GM19351 (cell line): Measurements from ENCODE around the gene LRP3.
"Not testable (repeated sequence)": the region's sequence is repeated elsewhere in the genome, so short reads cannot be mapped to it uniquely, and the experiment has no call there.

ENCODE experiments used
- ATAC-seq: cut with Tn5 transposase; IDR thresholded peaks from one replicate; pipeline ENCODE4 v1.9.1; 2021; ENCODE audit warnings: mild to moderate bottlenecking, moderate library complexity; ENCODE audit not compliant: unreplicated experiment

LRP3 gene

GRCh38 chr19:33175886-33176669 is 18.1 kb upstream of the LRP3 start:
- ATAC-seq, result peak; percentile 1

- peak; percentile 85 for ATAC-seq
Measured at GRCh38 chr19:33176670-33177416, 17.3 kb upstream of the LRP3 start.

GRCh38 chr19:33177417-33177979 is 16.6 kb upstream of the LRP3 start:
- peak; percentile 20 for ATAC-seq

GRCh38 chr19:33186431-33187182 is 7.5 kb upstream of the LRP3 start:
- ATAC-seq, result no peak

GRCh38 chr19:33187183-33187540 is 7.0 kb upstream of the LRP3 start:
- ATAC-seq, result no peak

GRCh38 chr19:33189453-33189852 is 4.7 kb upstream of the LRP3 start:
- ATAC-seq, result no peak

GRCh38 chr19:33191092-33191491 is 3.0 kb upstream of the LRP3 start:
- not testable (repeated sequence) for ATAC-seq

- no peak for ATAC-seq
Measured at GRCh38 chr19:33191501-33191900, 2.6 kb upstream of the LRP3 start.

- ATAC-seq, result no peak
Measured at GRCh38 chr19:33192010-33192409, 2.1 kb upstream of the LRP3 start.

GRCh38 chr19:33193269-33193864 is 763 bp upstream of the LRP3 start:
- no peak for ATAC-seq

- ATAC-seq, result no peak
Measured at GRCh38 chr19:33194532-33194885, 379 bp downstream of the LRP3 start.

GRCh38 chr19:33194886-33195644 is 935 bp downstream of the LRP3 start:
- ATAC-seq, result no peak

GRCh38 chr19:33195645-33196347 is 1.7 kb downstream of the LRP3 start:
- no peak for ATAC-seq

- ATAC-seq, result no peak
Measured at GRCh38 chr19:33196446-33197193, 2.5 kb downstream of the LRP3 start.

GRCh38 chr19:33197591-33198000 is 3.5 kb downstream of the LRP3 start:
- ATAC-seq, result peak; percentile 77

- no peak for ATAC-seq
Measured at GRCh38 chr19:33198169-33198568, 4.0 kb downstream of the LRP3 start.

GRCh38 chr19:33199441-33200265 is 5.5 kb downstream of the LRP3 start:
- ATAC-seq, result no peak

GRCh38 chr19:33201473-33201872 is 7.3 kb downstream of the LRP3 start:
- ATAC-seq, result no peak
